Mesodermal cell (in vitro differentiated cells): ENCODE data around the gene RIT1.
A peak's percentile ranks its signal among the peaks of the same experiment; 100 is the strongest.

ENCODE experiments used
- H3K27ac ChIP-seq: 2 replicates; pipeline ENCODE4 v1.7.0; 2013; ENCODE audit warnings: mild to moderate bottlenecking, low read depth, low read length, moderate library complexity; ENCODE audit not compliant: severe bottlenecking
- H3K36me3 ChIP-seq: 2 replicates; pipeline ENCODE4 v1.7.1; 2013; ENCODE audit warnings: mild to moderate bottlenecking, low read length, moderate library complexity; ENCODE audit not compliant: control insufficient read depth, insufficient read depth
- H3K4me1 ChIP-seq: one replicate; pipeline ENCODE4 v1.7.1; 2013; ENCODE audit warnings: mild to moderate bottlenecking, low read length; ENCODE audit not compliant: insufficient read depth, control insufficient read depth, poor library complexity, severe bottlenecking
- H3K4me3 ChIP-seq: 2 replicates; pipeline ENCODE4 v1.7.0; 2013; ENCODE audit warnings: low read length, control low read depth, mild to moderate bottlenecking; ENCODE audit not compliant: insufficient read depth, poor library complexity, severe bottlenecking; ENCODE audit errors: extremely low read depth
- H3K9me3 ChIP-seq: 2 replicates; pipeline ENCODE4 v1.7.1; 2013; ENCODE audit warnings: mild to moderate bottlenecking, low read length, moderate library complexity; ENCODE audit not compliant: control insufficient read depth
- WGBS, 2 experiments: methylation state at CpG; one replicate each; pipeline ENCODE4 v1.1.5; 2013; ENCODE audit warnings: missing lambda C conversion rate in 2 of 2; ENCODE audit not compliant: insufficient coverage in 2 of 2; 5-methylcytosine and 5-hydroxymethylcytosine counted together

Gene RIT1

DNA sequence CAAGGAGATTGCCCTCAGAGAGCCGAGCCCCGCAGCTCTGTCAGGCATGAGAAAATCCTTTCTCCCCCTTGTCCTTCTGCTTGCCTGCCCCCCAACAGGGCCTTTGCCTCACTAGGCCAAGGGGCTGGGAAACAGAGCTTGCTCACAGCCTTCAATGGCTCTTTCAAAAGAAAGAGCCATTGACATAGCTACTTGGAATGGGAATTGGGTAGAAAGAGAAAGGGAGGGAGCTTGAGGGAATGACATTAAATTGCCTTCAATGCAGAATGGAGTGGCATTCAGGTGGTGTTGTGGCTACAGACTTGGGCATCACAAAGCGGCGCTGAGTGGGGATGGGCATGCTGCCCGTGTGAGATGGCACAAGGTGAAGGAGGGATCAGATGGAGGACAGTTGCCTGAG lies 38.6 kb downstream of the RIT1 start:
- Histone ChIP-seq H3K36me3 (no peaks in the 10 kb centered on the region), H3K27ac (no peak overlapping the region), H3K4me1 (no peaks in the 10 kb centered on the region), H3K9me3 (no peaks in the 10 kb centered on the region), H3K4me3 (no peak overlapping the region)
- WGBS, 2 experiments = 89% methylated on average over 4 to 5 of the region's 5 CpGs

DNA sequence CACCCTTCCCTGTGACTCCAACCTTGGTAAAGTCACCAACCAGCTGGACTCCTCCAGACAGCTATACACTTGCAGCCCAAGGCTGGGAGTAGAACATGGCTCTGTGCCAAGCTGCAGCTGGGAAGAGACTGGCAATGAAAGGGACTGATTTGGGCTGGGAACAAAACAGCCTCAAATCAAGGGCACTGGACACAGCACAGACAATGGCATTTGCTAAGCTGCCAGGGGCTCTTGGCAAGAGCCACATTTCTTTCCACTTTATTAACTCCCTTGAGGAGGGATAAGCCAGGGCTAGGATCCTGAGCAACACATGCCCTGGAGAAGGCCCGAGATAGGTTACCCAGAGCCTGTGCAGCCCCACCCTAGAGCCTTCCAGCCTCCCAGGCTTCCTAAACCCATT lies 39.8 kb downstream of the RIT1 start:
- Histone ChIP-seq H3K4me3 (no peak overlapping the region), H3K4me1 (no peaks in the 10 kb centered on the region), H3K36me3 (no peaks in the 10 kb centered on the region), H3K9me3 (no peaks in the 10 kb centered on the region), H3K27ac (no peak overlapping the region)
- WGBS, 2 experiments = 71 to 86% methylated on average over 1 of the region's 1 CpG

DNA sequence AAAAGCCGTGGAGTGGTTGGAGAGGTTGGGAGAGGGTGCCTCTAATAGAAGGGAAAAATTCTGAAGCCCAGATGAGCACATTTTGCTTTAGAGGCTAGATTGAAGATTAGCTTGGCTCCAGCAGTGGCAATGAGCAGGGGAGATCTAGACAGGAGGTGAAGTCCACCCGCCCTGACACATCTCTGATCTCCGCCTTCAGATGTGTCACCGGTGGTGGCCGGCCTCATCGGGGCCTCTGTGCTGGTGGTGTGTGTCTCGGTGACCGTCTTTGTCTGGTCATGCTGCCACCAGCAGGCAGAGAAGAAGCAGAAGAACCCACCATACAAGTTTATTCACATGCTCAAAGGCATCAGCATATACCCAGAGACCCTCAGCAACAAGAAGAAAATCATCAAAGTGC lies 43.4 kb downstream of the RIT1 start:
- H3K4me1 ChIP-seq = no peaks in the 10 kb centered on the region
- no peak overlapping the region for H3K27ac ChIP-seq
- 90 to 92% methylated on average over 6 to 7 of the region's 8 CpGs for WGBS, 2 experiments
- no peaks in the 10 kb centered on the region for H3K9me3 ChIP-seq
- H3K4me3 ChIP-seq = no peak overlapping the region
- H3K36me3 ChIP-seq = no peaks in the 10 kb centered on the region

DNA sequence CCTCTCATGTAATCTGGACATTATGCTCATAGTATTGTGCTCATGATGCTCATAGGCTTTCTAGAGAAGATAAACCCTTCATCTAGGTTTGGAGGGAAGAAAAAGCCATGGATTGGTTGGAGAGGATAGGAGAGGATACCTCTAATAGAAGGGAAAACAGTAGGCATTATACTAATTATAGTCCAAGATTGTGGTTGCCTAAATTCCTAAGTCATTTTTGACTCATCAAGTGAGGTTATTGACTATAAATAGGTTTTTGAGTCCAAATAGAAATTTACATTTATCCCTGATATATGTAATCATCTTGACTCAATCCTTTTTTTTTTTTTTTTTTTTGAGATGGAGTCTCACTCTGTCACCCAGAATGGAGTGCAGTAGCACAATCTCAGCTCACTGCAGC lies 46.8 kb downstream of the RIT1 start:
- Histone ChIP-seq H3K27ac (no peak overlapping the region), H3K4me3 (no peak overlapping the region), H3K9me3 (no peaks in the 10 kb centered on the region), H3K36me3 (no peaks in the 10 kb centered on the region), H3K4me1 (no peaks in the 10 kb centered on the region)

DNA sequence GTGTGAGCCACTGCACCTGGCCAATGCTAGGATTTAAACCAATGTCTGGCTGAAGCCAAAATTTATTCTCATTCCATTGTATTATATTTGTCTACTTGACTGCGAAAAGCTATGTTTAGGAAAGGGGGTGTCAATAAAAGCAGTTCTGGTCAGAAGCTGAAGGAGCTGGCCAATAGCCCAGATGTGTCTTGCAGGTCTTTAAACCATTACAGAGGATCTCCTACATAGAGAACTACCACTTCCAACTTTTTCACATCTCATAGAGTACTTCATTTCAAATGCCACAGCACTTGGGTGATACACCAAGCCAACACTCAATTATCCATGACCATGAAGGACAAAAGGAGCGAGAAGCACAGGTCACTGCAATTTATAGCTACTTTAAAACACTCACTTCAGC lies 49.3 kb downstream of the RIT1 start:
- Histone ChIP-seq H3K4me1 (no peaks in the 10 kb centered on the region), H3K4me3 (no peak overlapping the region), H3K27ac (no peak overlapping the region), H3K36me3 (no peaks in the 10 kb centered on the region), H3K9me3 (no peaks in the 10 kb centered on the region)
- WGBS, 2 experiments = no CpG with 5 or more reads among the region's 2 CpGs

DNA sequence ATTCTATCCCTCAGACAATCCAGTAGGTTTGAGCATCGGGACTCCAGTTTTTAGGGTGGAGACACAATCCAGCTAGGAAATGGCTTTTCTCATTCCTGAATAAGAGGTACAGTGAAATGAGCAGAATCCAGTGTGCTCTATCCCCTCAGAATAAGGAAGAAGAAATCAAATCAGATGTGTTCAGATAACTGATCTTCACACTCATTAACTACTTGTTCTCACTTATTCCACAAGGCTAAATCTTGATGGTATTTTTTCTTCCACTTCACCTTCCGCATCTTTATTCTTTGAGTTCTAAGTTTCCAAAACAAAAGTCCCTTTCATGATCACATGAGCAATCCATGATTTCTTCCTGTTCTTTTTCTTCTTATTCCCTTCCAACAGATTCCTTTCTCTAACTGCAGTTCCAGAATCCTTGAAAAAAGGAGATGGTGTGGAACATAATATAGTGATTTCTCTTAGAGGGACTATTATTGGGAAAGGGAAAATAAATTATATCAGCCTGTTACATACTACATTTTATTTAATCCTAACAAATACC lies 50.1 kb downstream of the RIT1 start:
- WGBS, 2 experiments = 84 to 92% methylated on average over 1 to 2 of the region's 2 CpGs
- H3K4me3 ChIP-seq = no peak overlapping the region
- H3K9me3 ChIP-seq = no peaks in the 10 kb centered on the region
- H3K36me3 ChIP-seq = no peaks in the 10 kb centered on the region
- H3K4me1 ChIP-seq = no peaks in the 10 kb centered on the region
- no peak overlapping the region for H3K27ac ChIP-seq

DNA sequence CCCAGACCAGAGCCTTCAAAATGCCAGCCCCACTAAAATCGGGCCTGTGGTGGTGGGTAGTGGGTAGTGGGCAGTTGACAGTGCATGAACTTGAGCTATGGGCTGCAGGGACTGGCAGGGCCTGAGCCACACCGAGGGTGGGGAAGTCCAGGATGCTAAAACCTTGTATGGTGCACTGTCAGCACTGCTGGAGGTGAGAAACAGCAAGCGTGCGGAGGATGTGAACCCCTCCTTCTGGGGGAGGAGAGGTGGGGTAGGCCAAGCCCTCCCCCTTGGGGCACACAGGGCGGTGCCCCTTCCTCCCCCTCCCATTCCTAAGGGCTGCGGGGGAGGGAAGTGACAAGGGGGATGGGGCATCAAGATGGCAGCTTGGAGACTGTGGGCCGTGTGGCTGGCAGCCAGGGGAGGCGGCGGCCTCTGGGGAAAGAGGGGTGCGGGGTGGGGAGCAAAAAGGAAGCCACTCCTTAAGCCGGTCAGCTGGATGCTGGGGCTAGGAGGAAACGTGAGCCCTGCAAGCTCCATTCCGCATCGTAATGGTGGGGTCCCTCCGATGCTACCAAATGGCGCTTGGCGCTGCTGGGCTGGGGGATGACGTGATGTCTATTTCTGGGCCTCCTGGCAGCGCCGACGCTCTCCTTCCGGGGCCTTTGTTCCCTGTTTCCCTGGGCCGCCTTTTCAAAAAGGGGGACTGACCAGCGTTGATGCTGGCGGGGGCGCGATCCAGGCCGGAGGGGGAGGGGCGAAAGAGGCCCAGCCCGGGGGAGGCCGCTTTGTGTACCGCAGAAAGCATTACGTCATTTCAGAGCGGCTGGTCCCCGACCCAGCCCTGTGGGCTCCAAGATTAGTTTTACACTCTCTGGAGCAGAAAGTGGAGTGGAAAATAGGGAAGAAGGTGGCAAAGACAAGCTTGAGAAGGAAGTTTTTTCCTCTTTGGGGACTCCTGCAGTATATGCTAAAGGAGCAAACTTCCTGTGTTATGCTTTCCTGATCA lies 51.0 kb downstream of the RIT1 start:
- 87% methylated on average over 27 to 32 of the region's 35 CpGs for WGBS, 2 experiments
- Histone ChIP-seq H3K36me3 (peaks cover 4% of the 10 kb centered on the region), H3K9me3 (no peaks in the 10 kb centered on the region), H3K4me1 (no peaks in the 10 kb centered on the region), H3K27ac (no peak overlapping the region), H3K4me3 (no peak overlapping the region)

DNA sequence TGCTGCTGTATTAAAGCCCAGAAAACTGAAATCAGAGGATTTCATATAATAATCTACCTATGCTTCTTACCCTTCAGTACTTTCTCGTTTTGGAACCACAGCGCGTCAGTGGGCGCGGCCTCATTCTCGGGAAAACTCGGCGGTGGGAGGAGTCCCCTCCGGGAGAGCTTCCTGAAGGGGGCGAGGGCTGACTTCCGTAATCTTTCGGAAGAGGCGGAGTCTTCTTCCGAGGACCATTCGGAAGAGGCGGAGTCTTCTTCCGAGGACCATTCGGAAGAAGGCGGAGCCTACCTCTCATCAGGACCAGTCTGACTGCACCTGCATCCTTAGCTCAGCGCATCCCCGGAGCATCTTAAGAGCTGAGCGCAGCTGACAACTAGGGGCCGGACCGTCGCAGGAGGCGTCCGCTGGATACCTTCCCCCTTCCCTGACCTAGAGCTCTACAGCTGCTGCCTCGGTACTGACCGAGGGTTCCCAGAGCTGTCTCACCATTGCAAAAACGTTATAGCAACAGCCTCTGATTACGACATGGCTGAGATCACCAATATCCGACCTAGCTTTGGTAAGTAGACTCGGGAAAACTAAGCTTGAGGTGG lies 51.8 kb downstream of the RIT1 start, which contains the start of gene SYT11:
Gene SYT11, plus strand, starts transcription at position 334 of the 596 bp plus-strand sequence. Its CDS starts 195 bp downstream, at position 529.
- Histone ChIP-seq H3K36me3 (peaks cover 12% of the 10 kb centered on the region), H3K27ac (peak within 1 kb of the TSS; percentile 56), H3K9me3 (no peaks in the 10 kb centered on the region), H3K4me3 (peak within 1 kb of the TSS; percentile 39), H3K4me1 (no peaks in the 10 kb centered on the region)
- WGBS, 2 experiments = 13 to 16% methylated on average over 30 to 33 of the region's 33 CpGs

DNA sequence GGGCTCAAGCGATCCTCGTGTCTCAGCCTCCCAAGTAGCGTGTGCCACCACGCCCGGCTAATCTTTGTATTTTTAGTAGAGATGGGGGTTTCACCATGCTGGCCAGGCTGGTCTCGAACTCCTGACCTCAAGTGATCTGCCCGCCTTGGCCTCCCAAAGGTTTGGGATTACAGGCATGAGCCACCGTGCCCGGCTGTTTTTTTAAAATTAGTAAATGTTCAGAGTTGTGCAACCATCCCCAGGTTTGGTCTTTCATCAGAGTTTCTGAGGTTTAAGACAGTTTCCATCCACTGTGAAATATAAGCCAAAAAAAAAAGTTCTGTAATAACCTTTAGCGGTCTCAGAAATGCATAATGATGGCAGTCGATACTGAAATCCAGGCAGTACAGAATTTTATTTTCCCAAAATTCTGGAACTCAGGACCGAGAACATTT lies 52.3 kb downstream of the RIT1 start:
- peak overlapping the region; percentile 39 for H3K4me3 ChIP-seq
- H3K9me3 ChIP-seq = no peaks in the 10 kb centered on the region
- H3K36me3 ChIP-seq = peaks cover 17% of the 10 kb centered on the region
- no peaks in the 10 kb centered on the region for H3K4me1 ChIP-seq
- 78 to 81% methylated on average over 5 to 8 of the region's 12 CpGs for WGBS, 2 experiments
- peak overlapping the region; percentile 56 for H3K27ac ChIP-seq

DNA sequence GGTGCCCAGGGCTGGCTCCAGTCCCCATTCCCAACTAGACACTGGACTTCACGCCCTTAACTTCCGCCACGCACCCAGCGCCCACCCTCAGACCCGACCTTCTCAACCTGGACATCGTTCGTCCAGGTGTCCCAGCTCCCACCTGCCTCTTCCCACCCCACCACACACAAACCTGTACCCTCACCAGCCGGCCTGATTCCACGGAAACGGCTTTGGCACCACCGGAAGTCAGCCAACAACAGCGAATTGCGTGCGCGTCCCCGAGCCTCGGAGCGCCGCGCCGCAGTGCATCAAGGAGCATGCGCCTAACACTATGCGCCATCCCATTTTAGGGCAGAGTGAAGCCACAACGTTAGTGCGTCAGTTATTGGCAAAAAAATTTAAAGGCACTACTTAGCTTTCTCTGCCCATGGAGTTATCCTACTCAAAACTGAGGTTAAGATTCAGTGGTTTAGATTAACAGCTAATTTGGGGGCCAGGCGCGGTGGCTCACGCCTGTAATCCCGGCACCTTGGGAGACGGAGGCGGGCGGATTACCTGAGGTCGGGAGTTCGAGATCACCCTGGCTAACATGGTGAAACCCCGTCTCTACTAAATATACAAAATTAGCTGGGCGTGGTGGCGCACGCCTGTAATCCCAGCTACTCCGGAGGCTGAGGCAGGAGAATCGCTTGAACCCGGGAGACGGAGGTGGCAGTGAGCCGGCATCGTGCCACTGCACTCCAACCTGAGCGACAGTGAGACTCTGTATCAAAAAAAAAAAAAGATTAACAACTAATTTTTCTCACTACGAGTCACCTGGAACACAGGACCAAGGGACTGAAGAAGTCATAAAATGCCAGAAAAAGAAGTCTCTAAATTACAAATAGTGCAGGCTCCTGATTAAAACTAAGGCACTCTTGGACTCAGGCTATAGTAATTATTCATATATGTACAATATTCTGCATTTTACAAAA lies 53.9 kb downstream of the RIT1 start, which contains the start of gene GON4L:
Gene GON4L, minus strand, starts transcription at position 240 of the 956 bp plus-strand sequence. CDS start 3,434 bp downstream, outside the sequence.
- H3K36me3 ChIP-seq = peaks cover 33% of the 10 kb centered on the region
- H3K9me3 ChIP-seq = no peaks in the 10 kb centered on the region
- H3K4me3 ChIP-seq = peak within 1 kb of the TSS; percentile 79
- no peaks in the 10 kb centered on the region for H3K4me1 ChIP-seq
- H3K27ac ChIP-seq = peak within 1 kb of the TSS; percentile 37
- WGBS, 2 experiments = 14 to 28% methylated on average over 28 to 36 of the region's 46 CpGs
